ENCODE measurements around the gene ALDH3B2. TPM values are rescaled to one million over a fixed set of nuclear protein-coding genes. Genes with fewer than 3 reads are reported as not detected.

ALDH3B2 gene
- total RNA-seq, 6 experiments from 2014 or later, result not detected

DNA sequence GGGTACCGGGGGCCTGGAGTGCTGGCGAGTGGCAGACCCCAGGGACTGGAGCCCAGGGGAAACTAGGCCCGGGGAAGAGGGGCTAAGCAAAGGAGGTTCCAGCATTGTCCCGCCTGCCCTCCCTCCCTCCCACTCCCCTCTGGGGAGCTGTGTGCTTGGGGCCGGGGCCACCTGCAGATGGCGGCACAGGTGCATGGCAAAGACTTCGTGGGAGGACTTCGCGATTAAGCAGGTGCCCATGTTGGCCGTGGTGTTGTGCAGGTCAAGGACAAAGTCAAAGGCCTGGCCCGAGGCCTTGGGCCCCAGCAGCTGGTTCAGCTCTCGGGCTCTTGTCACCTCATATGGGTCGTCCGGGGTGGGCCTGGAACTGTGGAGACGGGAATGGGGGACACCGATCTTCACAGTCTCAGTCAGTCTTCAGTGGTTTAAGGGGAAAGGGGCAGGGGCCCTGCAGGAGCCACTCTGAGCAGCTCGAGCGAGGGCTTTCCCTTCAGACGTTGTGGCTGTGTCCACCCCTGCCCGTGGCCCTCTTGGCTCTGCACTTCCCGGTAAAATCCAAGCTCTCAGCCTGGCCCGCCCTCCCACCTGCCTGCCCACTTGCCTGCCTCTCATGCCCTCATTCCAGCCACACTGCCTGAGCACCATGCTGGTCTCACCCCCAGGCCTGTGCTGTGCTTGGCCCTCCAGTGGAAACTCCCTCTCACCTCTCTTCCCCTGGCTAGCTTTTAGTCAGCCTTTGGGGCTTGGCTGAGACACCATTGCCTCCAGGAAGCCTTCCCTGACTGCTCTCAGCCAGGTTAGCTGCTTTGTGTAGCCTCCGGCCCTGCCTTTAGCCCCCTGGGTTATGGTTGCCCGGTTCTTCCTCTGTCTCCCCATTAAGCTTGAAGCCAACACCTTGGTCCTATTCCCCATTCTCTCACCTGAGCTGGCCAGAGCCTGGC is 28.6 kb downstream of the ALDH3B2 start:
- WGBS (ENCODE audit: insufficient coverage, low coverage, low lambda C conversion rate, missing lambda C conversion rate), result 63% methylated on average over 5 of the region's 24 CpGs
- no peaks in the 10 kb centered on the region for H3K36me3 ChIP-seq
- DNase-seq (no peak), ATAC-seq (no peak)
- intact Hi-C loops (cut with DNase I), result no loop called here
- TF ChIP-seq, protein P1, sequence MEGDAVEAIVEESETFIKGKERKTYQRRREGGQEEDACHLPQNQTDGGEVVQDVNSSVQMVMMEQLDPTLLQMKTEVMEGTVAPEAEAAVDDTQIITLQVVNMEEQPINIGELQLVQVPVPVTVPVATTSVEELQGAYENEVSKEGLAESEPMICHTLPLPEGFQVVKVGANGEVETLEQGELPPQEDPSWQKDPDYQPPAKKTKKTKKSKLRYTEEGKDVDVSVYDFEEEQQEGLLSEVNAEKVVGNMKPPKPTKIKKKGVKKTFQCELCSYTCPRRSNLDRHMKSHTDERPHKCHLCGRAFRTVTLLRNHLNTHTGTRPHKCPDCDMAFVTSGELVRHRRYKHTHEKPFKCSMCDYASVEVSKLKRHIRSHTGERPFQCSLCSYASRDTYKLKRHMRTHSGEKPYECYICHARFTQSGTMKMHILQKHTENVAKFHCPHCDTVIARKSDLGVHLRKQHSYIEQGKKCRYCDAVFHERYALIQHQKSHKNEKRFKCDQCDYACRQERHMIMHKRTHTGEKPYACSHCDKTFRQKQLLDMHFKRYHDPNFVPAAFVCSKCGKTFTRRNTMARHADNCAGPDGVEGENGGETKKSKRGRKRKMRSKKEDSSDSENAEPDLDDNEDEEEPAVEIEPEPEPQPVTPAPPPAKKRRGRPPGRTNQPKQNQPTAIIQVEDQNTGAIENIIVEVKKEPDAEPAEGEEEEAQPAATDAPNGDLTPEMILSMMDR (IDR thresholded peaks at IDR 0.05), result no peak
- TF ChIP-seq POLR2A (IDR thresholded peaks at IDR 0.05), result no peak
- H3K27me3 ChIP-seq, result no peaks in the 10 kb centered on the region
- no peak overlapping the region for H3K4me3 ChIP-seq
- no peaks in the 10 kb centered on the region for H3K4me1 ChIP-seq
- no peaks in the 10 kb centered on the region for H3K9me3 ChIP-seq
- no peak overlapping the region for H3K27ac ChIP-seq

- Histone ChIP-seq H3K4me3 (no peak overlapping the region), H3K27me3 (no peaks in the 10 kb centered on the region), H3K27ac (no peak overlapping the region), H3K9me3 (no peaks in the 10 kb centered on the region), H3K36me3 (no peaks in the 10 kb centered on the region), H3K4me1 (peaks cover 0 to 4% (median 0%) of the 10 kb centered on the region in 4 donors)
- ATAC-seq, result no peak
- TF ChIP-seq, protein P1 (IDR thresholded peaks at IDR 0.05), result no peak
- TF ChIP-seq POLR2A (IDR thresholded peaks at IDR 0.05), result no peak
- intact Hi-C loops (cut with DNase I), result no loop called here
- DNase-seq, result no peak
- 74% methylated on average over 3 of the region's 22 CpGs for WGBS (ENCODE audit: insufficient coverage, low coverage, low lambda C conversion rate, missing lambda C conversion rate)
Measured at GRCh38 chr11:67644472-67645418, 29.7 kb downstream of the ALDH3B2 start.

DNA sequence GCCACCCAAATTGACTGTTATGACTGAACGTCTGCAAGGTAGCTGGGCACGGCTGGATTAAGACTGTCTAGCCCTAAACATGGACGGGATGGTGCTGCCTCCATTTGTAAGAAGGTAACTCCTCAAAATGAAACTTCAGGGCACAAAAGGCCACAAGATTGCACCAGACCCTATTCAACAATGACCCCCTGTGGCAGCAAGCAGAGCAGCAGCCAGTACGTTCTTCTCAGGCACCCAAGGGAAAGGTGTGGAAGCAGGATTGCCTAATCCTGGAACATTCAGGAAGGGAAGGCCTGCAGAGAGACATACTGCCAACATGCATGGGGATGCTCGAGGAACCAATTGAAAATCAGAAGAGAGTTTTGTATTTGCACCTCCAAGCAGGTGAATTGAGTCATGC is 30.4 kb downstream of the ALDH3B2 start:
- DNase-seq (no peak), ATAC-seq (peak; percentile 40 to 68 (median 52))
- intact Hi-C loops (cut with DNase I), result no loop called here
- Histone ChIP-seq H3K4me3 (no peak overlapping the region), H3K27ac (no peak overlapping the region), H3K4me1 (peaks cover 0 to 4% (median 0%) of the 10 kb centered on the region in 4 donors), H3K9me3 (no peaks in the 10 kb centered on the region), H3K27me3 (no peaks in the 10 kb centered on the region), H3K36me3 (no peaks in the 10 kb centered on the region)
- 76% methylated on average over 3 of the region's 5 CpGs for WGBS (ENCODE audit: insufficient coverage, low coverage, low lambda C conversion rate, missing lambda C conversion rate)
- TF ChIP-seq POLR2A (IDR thresholded peaks at IDR 0.05), result no peak
- TF ChIP-seq, protein P1 (IDR thresholded peaks at IDR 0.05), result peak; percentile 24 to 38 (median 31)

GRCh38 chr11:67642173-67643120 is 32.0 kb downstream of the ALDH3B2 start:
- 83% methylated on average over 1 of the region's 15 CpGs for WGBS (ENCODE audit: insufficient coverage, low coverage, low lambda C conversion rate, missing lambda C conversion rate)
- DNase-seq (no peak), ATAC-seq (no peak)
- Histone ChIP-seq H3K4me3 (no peak overlapping the region), H3K27me3 (no peaks in the 10 kb centered on the region), H3K9me3 (no peaks in the 10 kb centered on the region), H3K4me1 (peaks cover 0 to 4% (median 0%) of the 10 kb centered on the region in 4 donors), H3K27ac (no peak overlapping the region), H3K36me3 (no peaks in the 10 kb centered on the region)
- TF ChIP-seq POLR2A (IDR thresholded peaks at IDR 0.05), result no peak
- TF ChIP-seq, protein P1 (IDR thresholded peaks at IDR 0.05), result no peak
- intact Hi-C loops (cut with DNase I), result no loop called here
